AG10803 (cell line): ENCODE measurements around the gene SMYD1.

Source experiments
- DNase-seq: peaks from one replicate; pipeline ENCODE4 v3.0.0; 2010; ENCODE audit warnings: low read depth
- H3K4me3 ChIP-seq: 2 replicates; pipeline ENCODE4 v1.5.1; 2011; ENCODE audit warnings: mild to moderate bottlenecking, low read length, control low read depth
- CTCF ChIP-seq: conservative IDR thresholded peaks from 2 replicates; pipeline ENCODE4 v1.5.1; 2011; ENCODE audit warnings: mild to moderate bottlenecking, low read length, control low read depth, inconsistent platforms

The SMYD1 gene

GRCh38 chr2:88139804-88140203 lies 72.2 kb downstream of the SMYD1 start:
- no peak for DNase-seq
- TF ChIP-seq CTCF, result no peak
- no peak overlapping the region for H3K4me3 ChIP-seq

GRCh38 chr2:88141952-88142351 lies 74.3 kb downstream of the SMYD1 start:
- H3K4me3 ChIP-seq, result no peak overlapping the region
- TF ChIP-seq CTCF, result no peak
- no peak for DNase-seq

GRCh38 chr2:88144271-88144670 lies 76.6 kb downstream of the SMYD1 start:
- DNase-seq, result no peak
- TF ChIP-seq CTCF, result no peak
- no peak overlapping the region for H3K4me3 ChIP-seq

GRCh38 chr2:88144914-88145497 lies 77.4 kb downstream of the SMYD1 start:
- no peak for TF ChIP-seq CTCF
- H3K4me3 ChIP-seq, result no peak overlapping the region
- DNase-seq, result no peak

GRCh38 chr2:88146590-88146989 lies 79.0 kb downstream of the SMYD1 start:
- H3K4me3 ChIP-seq, result no peak overlapping the region
- TF ChIP-seq CTCF, result no peak
- DNase-seq, result no peak

- no peak for DNase-seq
- no peak overlapping the region for H3K4me3 ChIP-seq
- no peak for TF ChIP-seq CTCF
Measured at GRCh38 chr2:88147145-88147544, 79.5 kb downstream of the SMYD1 start.

- DNase-seq, result no peak
Measured at GRCh38 chr2:88148929-88149438, 81.4 kb downstream of the SMYD1 start.

More at GRCh38 chr2:88148929-88149438, 81.4 kb downstream of the SMYD1 start:
- no peak for TF ChIP-seq CTCF
- no peak overlapping the region for H3K4me3 ChIP-seq
